Activated CD4-positive, alpha-beta T cell treated with anti-CD3 and anti-CD28 coated beads, Interleukin-10, Interleukin-2, amounts not matched to agents 100 ng/mL and 50 ng/mL, durations not matched to agents 16 hours and 8 hours (primary cell): ENCODE data around the gene KCNK6.
"Not testable (repeated sequence)": the region's sequence is repeated elsewhere in the genome, so short reads cannot be mapped to it uniquely, and the experiment has no call there.

Experiments
- DNase-seq: peaks from one replicate; pipeline ENCODE4 v3.0.0-alpha.2; 2020

Gene KCNK6

DNA sequence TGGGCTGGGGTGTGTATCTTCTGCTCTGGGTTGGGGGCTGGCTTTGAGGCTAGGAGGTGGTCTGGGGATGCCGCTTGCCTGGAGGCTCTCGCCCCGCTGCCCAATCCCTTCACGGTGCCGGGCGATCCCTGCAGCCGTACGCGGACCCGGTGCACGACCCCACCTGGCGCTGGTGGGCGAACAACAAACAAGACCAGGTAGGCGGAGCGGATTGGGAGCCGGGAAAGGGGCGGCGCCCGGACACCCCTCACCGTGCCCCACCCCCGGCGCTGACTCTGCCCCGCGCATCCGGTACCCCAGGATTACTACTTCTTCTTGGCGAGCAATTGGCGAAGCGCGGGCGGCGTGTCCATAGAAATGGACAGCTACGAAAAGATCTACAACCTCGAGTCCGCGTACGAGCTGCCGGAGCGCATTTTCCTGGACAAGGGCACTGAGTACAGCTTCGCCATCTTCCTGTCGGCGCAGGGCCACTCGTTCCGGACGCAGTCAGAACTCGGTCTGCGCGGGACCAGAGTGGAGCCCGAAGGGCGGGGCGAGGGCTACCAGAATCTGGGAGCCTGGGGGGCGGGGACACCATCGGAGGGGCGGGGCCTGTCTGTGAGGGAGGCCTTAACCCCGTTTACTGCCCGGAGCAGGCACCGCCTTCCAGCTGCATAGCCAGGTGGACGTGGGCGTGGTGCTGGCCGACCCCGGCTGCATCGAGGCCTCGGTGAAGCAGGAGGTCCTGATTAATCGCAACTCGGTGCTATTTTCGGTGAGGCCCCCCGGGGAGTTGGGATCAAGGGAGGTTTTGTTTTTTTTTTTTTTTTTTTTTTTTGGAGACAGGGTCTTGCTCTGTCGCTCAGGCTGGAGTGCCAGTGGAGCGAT lies 42.7 kb downstream of the KCNK6 start:
- DNase-seq, result peak; percentile 90

DNA sequence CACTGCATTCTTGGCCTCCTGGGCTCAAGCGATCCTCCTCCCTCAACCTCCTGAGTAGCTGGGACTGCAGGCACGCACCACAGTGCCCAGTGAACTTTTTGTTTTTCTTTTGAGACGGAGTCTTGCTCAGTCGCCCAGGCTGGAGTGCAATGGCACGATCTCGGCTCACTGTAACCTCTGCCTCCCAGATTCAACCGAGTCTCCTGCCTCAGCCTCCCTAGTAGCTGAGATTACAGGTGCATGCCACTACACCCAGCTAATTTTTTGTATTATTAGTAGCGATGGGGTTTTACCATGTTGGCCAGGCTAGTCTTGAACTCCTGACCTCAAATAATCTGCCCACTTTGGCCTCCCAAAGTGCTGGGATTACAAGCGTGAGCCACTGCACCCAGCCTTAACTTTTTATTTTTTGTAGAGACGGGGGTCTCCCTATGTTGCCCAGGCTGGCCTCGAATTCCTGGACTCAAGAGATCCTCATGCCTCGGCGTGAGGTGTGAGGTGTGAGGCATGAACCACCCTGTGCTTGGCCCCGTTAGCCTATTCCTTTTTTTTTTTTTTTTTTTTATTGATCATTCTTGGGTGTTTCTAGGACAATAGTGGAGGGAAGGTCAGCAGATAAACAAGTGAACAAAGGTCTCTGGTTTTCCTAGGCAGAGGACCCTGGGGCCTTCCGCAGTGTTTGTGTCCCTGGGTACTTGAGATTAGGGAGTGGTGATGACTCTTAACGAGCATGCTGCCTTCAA lies 43.5 kb downstream of the KCNK6 start:
- not testable (repeated sequence) for DNase-seq

- no peak for DNase-seq
Measured at GRCh38 chr19:38367041-38367440, 47.4 kb downstream of the KCNK6 start.

- no peak for DNase-seq
Measured at GRCh38 chr19:38369584-38369983, 49.9 kb downstream of the KCNK6 start.

DNA sequence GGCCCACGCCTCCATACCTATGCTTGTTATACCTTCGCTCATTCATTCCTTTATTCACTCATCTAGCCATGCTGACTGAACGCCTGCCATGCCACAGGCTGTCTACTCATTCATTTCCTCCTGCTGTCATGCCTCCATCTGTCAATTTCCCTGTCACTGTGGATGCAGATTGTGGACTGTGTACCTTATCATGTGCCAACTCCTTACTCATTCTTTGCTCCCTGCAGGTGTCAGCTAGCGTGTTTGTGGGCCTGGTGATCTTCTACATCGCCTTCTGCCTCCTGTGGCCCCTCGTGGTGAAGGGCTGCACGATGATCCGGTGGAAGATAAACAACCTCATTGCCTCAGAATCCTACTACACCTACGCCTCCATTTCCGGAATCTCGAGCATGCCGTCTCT lies 50.7 kb downstream of the KCNK6 start:
- no peak for DNase-seq

- DNase-seq, result no peak
Measured at GRCh38 chr19:38371081-38371480, 51.4 kb downstream of the KCNK6 start.

DNA sequence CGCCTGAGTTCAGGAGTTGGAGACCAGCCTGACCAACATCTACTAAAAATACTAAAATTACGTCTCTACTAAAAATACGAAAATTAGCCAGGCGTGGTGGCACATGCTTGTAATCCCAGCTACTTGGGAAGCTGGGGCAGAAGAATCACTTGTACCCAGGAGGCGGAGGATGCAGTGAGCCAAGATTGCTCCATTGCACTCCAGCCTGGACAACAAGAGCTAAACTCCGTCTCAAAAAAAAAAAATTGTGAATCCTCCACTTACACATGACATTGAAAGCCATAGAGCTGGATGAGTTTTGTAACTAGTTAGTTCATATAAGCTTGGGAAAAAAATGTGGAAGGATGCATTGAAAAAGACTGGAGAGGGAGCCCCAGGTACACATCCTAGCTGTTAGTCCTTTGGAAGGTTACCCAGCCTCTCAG lies 54.3 kb downstream of the KCNK6 start:
- no peak for DNase-seq

DNA sequence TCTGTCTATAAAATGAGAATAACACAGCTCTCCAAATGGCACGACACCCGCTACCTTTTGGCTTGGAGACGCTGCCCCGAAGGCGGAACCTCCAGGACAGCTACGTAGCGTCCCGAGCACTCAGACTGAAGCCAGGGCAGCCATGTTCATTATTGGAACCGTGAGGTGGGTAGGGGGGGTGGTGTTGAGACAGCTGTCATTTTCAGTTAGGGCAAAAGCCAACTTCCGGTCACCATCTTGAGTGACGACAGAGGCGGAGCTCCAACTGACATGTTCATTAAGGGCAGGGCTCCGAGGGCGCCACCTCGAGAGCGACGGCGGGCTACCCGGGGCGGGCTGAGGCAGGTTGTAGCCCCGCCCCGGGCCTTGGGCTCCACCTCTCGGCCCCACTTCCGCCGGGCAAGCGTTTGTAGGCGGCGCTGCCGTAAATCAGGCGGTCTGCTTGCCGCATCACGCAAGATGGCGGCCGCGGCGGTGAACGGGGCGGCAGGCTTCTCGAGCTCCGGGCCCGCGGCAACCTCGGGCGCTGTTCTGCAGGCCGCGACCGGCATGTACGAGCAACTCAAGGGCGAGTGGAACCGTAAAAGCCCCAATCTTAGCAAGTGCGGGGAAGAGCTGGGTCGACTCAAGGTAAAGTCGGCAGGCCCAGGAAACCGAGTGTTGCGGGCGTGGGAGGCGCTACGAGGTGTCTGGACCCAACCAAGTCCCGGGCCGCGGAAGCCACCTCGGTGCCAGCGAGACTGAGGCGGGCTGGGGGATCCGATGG lies 54.9 kb downstream of the KCNK6 start, which contains the start of gene PSMD8:
Gene PSMD8, plus strand, starts transcription at position 240 of the 766 bp plus-strand sequence. Its CDS starts 31 bp downstream, at position 271.
- DNase-seq, result peak; percentile 100

GRCh38 chr19:38375098-38375493 lies 55.5 kb downstream of the KCNK6 start:
- DNase-seq, result no peak

DNA sequence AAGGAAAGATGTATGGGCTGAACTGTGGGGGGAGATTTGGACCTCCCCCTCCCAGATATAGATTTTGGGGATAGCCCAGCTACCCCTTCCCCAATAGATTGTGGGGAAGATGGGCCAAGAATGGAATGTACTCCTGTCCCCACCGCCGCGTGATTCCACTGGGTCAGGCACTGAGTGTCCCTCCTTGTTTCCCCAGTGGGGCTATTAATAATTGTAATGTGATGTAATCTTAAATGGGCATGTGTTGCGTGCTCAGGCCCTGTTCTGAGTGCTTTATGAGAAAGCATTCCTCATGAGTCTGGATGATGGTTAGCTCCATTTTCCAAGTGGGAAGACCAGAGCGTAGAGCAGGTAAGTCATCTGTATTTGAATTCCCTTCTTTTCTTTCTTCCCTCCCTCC lies 56.1 kb downstream of the KCNK6 start:
- DNase-seq, result no peak

GRCh38 chr19:38376576-38376975 lies 56.9 kb downstream of the KCNK6 start:
- DNase-seq, result no peak

DNA sequence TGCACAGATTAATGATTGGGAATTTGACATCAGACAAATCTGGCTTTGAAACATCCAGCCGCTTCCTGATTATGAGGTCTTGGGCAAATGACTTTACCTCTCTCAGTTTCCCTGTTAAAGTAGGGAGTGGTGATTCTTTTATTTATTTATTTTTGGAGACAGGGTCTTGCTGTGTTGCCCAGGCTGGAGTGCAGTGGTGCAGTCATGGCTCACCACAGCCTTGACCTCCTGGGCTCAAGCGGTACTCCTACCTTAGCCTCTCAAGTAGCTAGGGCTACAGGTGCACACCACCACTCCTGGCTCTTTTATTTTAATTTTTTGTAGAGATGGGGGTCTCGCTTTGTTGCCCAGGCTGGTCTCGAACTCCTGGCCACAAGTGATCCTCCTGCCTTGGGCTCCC lies 57.4 kb downstream of the KCNK6 start:
- DNase-seq, result no peak

DNA sequence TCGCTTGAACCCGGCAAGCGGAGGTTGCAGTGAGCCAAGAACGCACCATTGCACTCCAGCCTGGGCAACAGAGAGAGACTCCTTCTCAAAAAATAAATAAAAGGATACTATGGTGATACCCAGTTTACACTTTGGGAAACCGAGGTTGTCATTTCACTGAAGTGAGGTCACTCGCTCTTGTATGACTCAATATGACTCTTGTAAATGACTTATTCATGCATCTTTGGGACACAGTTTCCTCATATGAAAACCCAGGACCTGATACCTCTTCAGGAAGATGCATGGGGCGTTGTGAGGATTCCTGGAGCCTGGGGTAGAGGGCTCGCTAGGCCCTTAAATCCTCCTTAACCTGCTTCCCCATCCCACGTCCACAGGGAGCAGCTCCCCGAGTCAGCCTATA lies 59.2 kb downstream of the KCNK6 start:
- no peak for DNase-seq

DNA sequence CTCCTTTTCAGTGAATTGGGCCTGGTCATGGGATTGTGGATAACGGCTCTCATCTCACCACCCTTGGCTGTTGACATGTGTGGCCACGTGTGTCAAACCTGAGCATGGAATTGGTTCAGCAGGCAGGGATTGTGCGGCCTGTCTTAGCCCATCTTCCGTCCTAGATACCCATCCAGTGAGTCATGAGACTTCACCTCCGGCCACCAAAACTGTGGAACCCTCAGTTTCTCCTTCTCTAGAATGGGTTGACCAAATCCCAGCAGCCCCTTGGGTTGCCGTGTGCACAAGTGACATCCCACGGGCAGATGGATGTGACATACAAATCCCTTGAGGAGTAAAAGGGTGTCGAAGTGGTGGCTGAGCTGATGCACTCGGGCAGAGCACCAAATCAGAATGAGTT lies 61.5 kb downstream of the KCNK6 start:
- DNase-seq, result no peak
